ENCODE measurements around the gene SETBP1. TPM values are rescaled to one million over a fixed set of nuclear protein-coding genes. Genes with fewer than 3 reads are reported as not detected.

SETBP1 gene
- total RNA-seq, 1 donor from 2014 or later: 25.8 TPM

DNA sequence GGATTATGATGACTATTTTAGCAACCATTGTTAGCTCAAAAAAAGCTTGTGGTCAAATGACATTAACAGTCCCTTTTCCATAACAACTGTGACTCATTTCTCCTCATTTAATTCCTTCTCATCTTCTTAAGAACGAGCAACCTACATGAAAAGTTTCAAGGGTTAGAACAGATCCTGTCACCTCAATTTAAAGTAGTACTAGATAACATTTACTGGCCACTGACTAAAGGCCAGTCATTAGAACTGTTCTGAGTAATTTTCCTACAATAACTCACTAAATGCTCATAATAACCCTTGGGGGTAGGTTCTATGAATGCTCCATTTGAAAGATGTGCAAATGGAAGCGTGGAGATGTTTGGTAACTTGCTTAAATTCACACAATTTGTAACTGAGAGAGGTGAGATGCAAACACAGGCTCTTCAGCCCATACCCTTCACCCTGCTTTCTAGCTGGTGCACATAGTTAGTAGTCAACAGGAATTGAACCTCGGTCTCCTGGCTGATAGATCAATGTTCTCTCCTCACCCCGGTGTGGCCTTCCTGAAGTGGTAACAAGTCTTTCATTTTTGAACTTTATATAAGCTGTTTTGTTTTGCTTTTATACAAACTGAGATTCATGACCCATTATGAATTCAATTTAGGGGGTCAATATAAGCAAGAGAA, 212.5 kb downstream of the SETBP1 start:
- H3K27ac ChIP-seq: no peak overlapping the region
- H3K36me3 ChIP-seq: no peaks in the 10 kb centered on the region
- H3K9me3 ChIP-seq: peaks cover 9% of the 10 kb centered on the region
- TF ChIP-seq, protein P1, sequence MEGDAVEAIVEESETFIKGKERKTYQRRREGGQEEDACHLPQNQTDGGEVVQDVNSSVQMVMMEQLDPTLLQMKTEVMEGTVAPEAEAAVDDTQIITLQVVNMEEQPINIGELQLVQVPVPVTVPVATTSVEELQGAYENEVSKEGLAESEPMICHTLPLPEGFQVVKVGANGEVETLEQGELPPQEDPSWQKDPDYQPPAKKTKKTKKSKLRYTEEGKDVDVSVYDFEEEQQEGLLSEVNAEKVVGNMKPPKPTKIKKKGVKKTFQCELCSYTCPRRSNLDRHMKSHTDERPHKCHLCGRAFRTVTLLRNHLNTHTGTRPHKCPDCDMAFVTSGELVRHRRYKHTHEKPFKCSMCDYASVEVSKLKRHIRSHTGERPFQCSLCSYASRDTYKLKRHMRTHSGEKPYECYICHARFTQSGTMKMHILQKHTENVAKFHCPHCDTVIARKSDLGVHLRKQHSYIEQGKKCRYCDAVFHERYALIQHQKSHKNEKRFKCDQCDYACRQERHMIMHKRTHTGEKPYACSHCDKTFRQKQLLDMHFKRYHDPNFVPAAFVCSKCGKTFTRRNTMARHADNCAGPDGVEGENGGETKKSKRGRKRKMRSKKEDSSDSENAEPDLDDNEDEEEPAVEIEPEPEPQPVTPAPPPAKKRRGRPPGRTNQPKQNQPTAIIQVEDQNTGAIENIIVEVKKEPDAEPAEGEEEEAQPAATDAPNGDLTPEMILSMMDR (IDR thresholded peaks at IDR 0.05): no peak
- no peak overlapping the region for H3K4me3 ChIP-seq
- no peaks in the 10 kb centered on the region for H3K27me3 ChIP-seq (ENCODE audit: low read depth)
- intact Hi-C loops (cut with DNase I): no loop called here
- DNase-seq (no peak), ATAC-seq (no peak)
- H3K4me1 ChIP-seq: peaks cover 12% of the 10 kb centered on the region

DNA sequence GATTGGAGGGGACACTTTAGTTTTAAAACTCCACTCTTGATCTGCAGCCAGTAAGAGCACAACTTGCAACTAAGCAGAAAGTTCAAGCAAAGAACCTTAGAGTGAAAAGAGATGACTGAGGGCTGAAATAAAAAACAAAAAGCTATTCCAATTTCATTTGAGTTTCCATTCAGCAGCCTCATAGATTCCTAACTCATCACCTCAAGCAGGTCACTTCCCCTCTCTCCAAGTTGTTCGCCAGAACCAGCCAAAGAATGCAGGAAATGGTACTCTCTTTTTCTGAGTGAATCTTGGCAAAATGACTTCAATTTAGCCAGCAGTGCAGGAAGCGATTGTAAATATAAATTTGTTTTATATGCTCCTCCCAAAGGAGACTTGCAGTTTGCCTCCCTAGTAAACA, 213.3 kb downstream of the SETBP1 start:
- ATAC-seq: no peak
- intact Hi-C loops (cut with DNase I): no loop called here
- Histone ChIP-seq H3K4me1 (peaks cover 12% of the 10 kb centered on the region), H3K36me3 (no peaks in the 10 kb centered on the region), H3K9me3 (peaks cover 9% of the 10 kb centered on the region), H3K27me3 (ENCODE audit: low read depth) (no peaks in the 10 kb centered on the region), H3K4me3 (no peak overlapping the region), H3K27ac (no peak overlapping the region)
- DNase-seq: no peak
- TF ChIP-seq, protein P1 (IDR thresholded peaks at IDR 0.05): no peak

DNA sequence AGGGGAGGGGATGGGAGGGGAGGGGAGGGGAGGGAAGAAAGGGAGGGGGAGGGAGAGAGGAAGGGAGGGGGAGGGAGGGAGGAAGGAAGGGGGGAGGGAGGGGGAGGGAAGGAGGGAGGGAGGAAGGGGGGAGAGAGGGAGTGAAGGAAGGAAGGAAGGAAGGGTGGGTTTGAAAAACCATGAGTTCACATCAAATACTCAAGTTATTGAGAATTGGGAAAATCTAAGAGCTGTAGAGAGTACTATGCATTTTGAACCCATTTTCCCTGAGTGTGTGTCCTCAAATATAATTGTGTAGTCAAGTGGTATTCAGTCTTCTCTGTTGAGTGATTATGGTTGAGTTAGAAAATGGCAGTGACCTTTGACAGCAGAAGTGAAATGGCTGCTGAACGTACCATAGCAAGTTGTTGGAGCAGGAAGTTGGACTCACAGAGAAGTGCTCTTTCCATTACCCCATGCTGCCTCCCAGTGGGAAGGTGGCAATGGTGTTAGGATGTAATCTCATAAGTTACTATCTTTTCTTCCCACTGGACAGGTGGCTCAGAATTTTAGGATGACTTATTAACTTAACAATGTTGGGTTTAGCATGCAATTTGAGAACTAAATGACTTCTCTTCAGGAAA, 214.6 kb downstream of the SETBP1 start:
- intact Hi-C loops (cut with DNase I): no loop called here
- Histone ChIP-seq H3K36me3 (no peaks in the 10 kb centered on the region), H3K4me1 (peaks cover 12% of the 10 kb centered on the region), H3K27me3 (ENCODE audit: low read depth) (no peaks in the 10 kb centered on the region), H3K9me3 (peaks cover 9% of the 10 kb centered on the region), H3K27ac (no peak overlapping the region), H3K4me3 (no peak overlapping the region)
- TF ChIP-seq, protein P1 (IDR thresholded peaks at IDR 0.05): peak; percentile 44
- ATAC-seq: peak; percentile 64 to 71
- no peak for DNase-seq

DNA sequence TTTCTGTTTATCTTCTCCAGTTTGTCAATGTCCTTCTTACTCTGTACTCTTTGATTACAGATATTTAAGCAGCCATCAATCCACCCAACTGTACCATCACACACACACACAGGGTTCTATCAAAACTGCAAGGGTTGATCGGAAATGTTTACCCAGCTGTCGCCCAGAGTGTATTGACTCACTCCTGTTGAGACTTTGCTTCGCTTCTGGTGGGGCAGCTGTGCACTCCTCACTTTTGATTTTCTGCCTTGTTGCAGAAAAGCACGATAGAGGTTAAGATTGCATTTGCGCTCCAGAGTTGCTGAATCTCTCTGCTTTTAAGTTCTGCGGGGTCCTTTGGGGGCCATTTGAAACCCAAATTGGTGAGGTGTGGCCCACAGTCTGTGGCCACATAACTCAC, 216.2 kb downstream of the SETBP1 start:
- TF ChIP-seq, protein P1 (IDR thresholded peaks at IDR 0.05): no peak
- Histone ChIP-seq H3K36me3 (no peaks in the 10 kb centered on the region), H3K27ac (no peak overlapping the region), H3K9me3 (no peaks in the 10 kb centered on the region), H3K4me3 (no peak overlapping the region), H3K4me1 (peaks cover 12% of the 10 kb centered on the region), H3K27me3 (ENCODE audit: low read depth) (no peaks in the 10 kb centered on the region)
- no peak for ATAC-seq
- intact Hi-C loops (cut with DNase I): no loop called here
- DNase-seq: no peak

DNA sequence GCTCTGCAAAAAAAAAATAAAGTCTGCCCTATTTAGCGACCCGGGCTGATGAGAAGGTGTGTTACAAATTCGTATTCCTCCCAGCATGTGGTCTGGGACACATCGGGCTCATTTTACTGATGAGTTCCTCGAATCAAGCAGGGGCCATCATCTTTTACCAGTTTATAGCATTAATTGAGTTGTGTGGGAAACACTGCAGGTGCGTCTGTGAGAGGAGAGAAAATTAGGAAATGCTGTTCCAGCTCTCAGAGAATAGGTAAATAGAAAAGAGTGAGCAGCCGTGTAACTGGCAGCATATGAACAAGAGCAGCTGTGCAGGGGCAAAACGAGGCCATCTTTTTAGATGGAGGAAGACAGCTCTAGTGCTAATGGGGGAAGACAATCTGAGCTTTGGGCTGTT, 216.7 kb downstream of the SETBP1 start:
- ATAC-seq (no peak), DNase-seq (no peak)
- intact Hi-C loops (cut with DNase I): no loop called here

More for the DNA sequence above, 216.7 kb downstream of the SETBP1 start:
- Histone ChIP-seq H3K4me1 (peaks cover 12% of the 10 kb centered on the region), H3K27ac (no peak overlapping the region), H3K4me3 (no peak overlapping the region), H3K36me3 (no peaks in the 10 kb centered on the region), H3K9me3 (no peaks in the 10 kb centered on the region), H3K27me3 (ENCODE audit: low read depth) (no peaks in the 10 kb centered on the region)
- TF ChIP-seq, protein P1 (IDR thresholded peaks at IDR 0.05): no peak

Data from lower lobe of right lung (tissue), 2 donors.